HFFc6 (cell line): ENCODE measurements around the gene CTSK. TPM values are rescaled to one million over a fixed set of nuclear protein-coding genes. Genes with fewer than 3 reads are reported as not detected.

ENCODE experiments used
- DNase-seq: peaks from one replicate; pipeline ENCODE4 v3.0.0-alpha.2; 2018
- H3K27ac Mint-ChIP-seq: 2 replicates; pipeline ENCODE4 v1.8.0; 2020; ENCODE audit warnings: mild to moderate bottlenecking, mixed read lengths
- H3K27me3 Mint-ChIP-seq: 2 replicates; pipeline ENCODE4 v1.8.0; 2021; ENCODE audit warnings: mild to moderate bottlenecking, moderate library complexity, mixed read lengths; ENCODE audit not compliant: insufficient read depth
- H3K36me3 Mint-ChIP-seq: 2 replicates; pipeline ENCODE4 v1.8.0; 2021; ENCODE audit warnings: low read depth, mixed read lengths
- H3K4me1 Mint-ChIP-seq: 2 replicates; pipeline ENCODE4 v1.8.0; 2020; ENCODE audit warnings: low read depth, mixed read lengths
- H3K4me3 Mint-ChIP-seq: 2 replicates; pipeline ENCODE4 v1.8.0; 2020; ENCODE audit warnings: mild to moderate bottlenecking, moderate library complexity, mixed read lengths
- H3K9me3 Mint-ChIP-seq: 2 replicates; pipeline ENCODE4 v1.8.0; 2020; ENCODE audit warnings: mild to moderate bottlenecking, mixed read lengths
- total RNA-seq, 6 experiments: library from RNA; stranded (reverse); fragmentation: NEBNext Ultra II Directional; extraction: Animal tissue kit (Norgen Biotek cat#: 25700); gene quantifications; 2 replicates in 1 of 6; 3 replicates in 5 of 6; pipeline ENCODE4 v1.2.3, GENCODE V29; 2021
- TF ChIP-seq, protein P1 (sequence below): fragments of 200-600 bp; sonication (generic); IDR thresholded peaks from 2 replicates; pipeline ENCODE4 v1.5.0; 2021; ENCODE audit warnings: antibody characterized with exemption, mild to moderate bottlenecking

The CTSK gene
- total RNA-seq, 6 experiments from 2014 or later: 8.5 to 104 (median 101) TPM

DNA sequence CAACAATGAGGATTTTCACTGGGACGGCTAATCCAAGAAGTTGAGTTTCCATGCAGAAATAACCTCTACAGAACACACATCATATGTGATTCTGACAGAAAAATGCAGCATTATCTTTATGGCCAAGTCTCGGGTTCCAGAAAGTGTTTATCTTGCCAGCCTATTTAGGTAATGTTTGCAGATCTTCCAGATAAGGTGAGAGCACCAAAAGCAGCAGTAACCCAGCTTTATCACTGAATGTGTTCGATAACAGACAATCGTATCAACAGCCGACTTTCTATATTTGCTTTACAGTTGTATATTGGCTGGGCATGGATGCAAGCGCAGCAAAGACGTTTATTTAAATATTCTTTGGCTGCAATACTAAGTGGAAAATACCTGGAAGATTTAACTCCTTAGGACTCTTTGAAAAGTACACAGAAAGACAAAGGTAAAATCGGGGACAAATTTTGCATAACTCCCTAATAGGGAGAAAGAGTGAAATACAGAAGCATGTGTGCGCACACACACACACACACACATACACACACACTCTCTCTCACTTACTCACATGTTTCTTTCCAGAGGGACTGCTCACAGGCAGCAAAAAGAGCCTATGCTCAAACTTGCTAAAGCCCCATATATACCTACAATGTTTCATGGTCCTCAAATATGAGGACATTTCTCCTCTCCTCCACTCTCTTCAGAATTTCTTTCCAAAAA is 3.0 kb upstream of the CTSK start:
- Mint-ChIP-seq H3K4me3 (no peak overlapping the region), H3K4me1 (peaks cover 43% of the 10 kb centered on the region), H3K36me3 (peaks cover 5% of the 10 kb centered on the region; the same call in 1 of the 2 replicates), H3K9me3 (no peaks in the 10 kb centered on the region), H3K27me3 (no peaks in the 10 kb centered on the region; the same call in 1 of the 2 replicates), H3K27ac (no peak overlapping the region)
- no peak for DNase-seq
- TF ChIP-seq, protein P1, sequence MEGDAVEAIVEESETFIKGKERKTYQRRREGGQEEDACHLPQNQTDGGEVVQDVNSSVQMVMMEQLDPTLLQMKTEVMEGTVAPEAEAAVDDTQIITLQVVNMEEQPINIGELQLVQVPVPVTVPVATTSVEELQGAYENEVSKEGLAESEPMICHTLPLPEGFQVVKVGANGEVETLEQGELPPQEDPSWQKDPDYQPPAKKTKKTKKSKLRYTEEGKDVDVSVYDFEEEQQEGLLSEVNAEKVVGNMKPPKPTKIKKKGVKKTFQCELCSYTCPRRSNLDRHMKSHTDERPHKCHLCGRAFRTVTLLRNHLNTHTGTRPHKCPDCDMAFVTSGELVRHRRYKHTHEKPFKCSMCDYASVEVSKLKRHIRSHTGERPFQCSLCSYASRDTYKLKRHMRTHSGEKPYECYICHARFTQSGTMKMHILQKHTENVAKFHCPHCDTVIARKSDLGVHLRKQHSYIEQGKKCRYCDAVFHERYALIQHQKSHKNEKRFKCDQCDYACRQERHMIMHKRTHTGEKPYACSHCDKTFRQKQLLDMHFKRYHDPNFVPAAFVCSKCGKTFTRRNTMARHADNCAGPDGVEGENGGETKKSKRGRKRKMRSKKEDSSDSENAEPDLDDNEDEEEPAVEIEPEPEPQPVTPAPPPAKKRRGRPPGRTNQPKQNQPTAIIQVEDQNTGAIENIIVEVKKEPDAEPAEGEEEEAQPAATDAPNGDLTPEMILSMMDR: no peak

GRCh38 chr1:150809651-150810050 is 1.6 kb upstream of the CTSK start:
- TF ChIP-seq, protein P1: no peak
- Mint-ChIP-seq H3K36me3 (peaks cover 6% of the 10 kb centered on the region; the same call in 1 of the 2 replicates), H3K9me3 (no peaks in the 10 kb centered on the region), H3K27me3 (no peaks in the 10 kb centered on the region; the same call in 1 of the 2 replicates), H3K4me1 (peaks cover 49% of the 10 kb centered on the region), H3K4me3 (peak overlapping the region; percentile 35), H3K27ac (peak overlapping the region; percentile 55; the same call in 1 of the 2 replicates)
- DNase-seq: peak; percentile 26

- peak overlapping the region; percentile 80 for H3K4me3 Mint-ChIP-seq
- peaks cover 14% of the 10 kb centered on the region for H3K36me3 Mint-ChIP-seq
- TF ChIP-seq, protein P1: no peak
- peak overlapping the region; percentile 68; the same call in 1 of the 2 replicates for H3K27ac Mint-ChIP-seq
- DNase-seq: no peak
- peaks cover 2% of the 10 kb centered on the region; the same call in 1 of the 2 replicates for H3K27me3 Mint-ChIP-seq
- H3K4me1 Mint-ChIP-seq: peaks cover 53% of the 10 kb centered on the region
- H3K9me3 Mint-ChIP-seq: no peaks in the 10 kb centered on the region
These were observed 786 bp upstream of the CTSK start for GRCh38 chr1:150808846-150809245.

- DNase-seq: no peak
- Mint-ChIP-seq H3K9me3 (no peaks in the 10 kb centered on the region), H3K4me1 (peaks cover 53% of the 10 kb centered on the region), H3K4me3 (peak overlapping the region; percentile 80), H3K27ac (peak overlapping the region; percentile 68; the same call in 1 of the 2 replicates), H3K27me3 (peaks cover 2% of the 10 kb centered on the region; the same call in 1 of the 2 replicates), H3K36me3 (peaks cover 20% of the 10 kb centered on the region)
- TF ChIP-seq, protein P1: no peak
These were observed 624 bp downstream of the CTSK start for GRCh38 chr1:150807249-150808023.

DNA sequence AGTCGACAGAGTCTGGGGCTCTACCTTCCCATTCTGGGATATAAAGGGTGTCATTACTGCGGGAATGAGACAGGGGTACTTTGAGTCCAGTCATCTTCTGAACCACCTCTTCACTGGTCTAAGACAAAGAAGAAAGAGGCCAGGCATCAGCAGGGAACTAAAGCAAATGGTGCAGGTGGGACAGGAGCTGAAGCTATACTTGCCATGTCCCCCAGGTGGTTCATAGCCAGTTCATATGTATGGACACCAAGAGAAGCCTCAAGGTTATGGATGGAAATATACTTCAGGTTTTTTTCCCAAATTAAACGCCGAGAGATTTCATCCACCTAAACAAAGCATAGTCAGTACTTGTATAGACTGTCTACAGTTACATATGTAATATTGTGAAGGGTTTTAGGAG is 2.2 kb downstream of the CTSK start:
- H3K9me3 Mint-ChIP-seq: no peaks in the 10 kb centered on the region
- peaks cover 53% of the 10 kb centered on the region for H3K4me1 Mint-ChIP-seq
- H3K27ac Mint-ChIP-seq: peak overlapping the region; percentile 2; the same call in 1 of the 2 replicates
- H3K36me3 Mint-ChIP-seq: peaks cover 21% of the 10 kb centered on the region
- peaks cover 2% of the 10 kb centered on the region; the same call in 1 of the 2 replicates for H3K27me3 Mint-ChIP-seq
- peak overlapping the region; percentile 80; the same call in 1 of the 2 replicates for H3K4me3 Mint-ChIP-seq
- TF ChIP-seq, protein P1: 0 out of 2 replicates have a peak, but pooled peaks have one; percentile 9
- no peak for DNase-seq
